WTC11 (cell line): Measurements from ENCODE around the gene RPL10. TPM values are rescaled to one million over a fixed set of nuclear protein-coding genes. Genes with fewer than 3 reads are reported as not detected.

Source experiments
- ATAC-seq: fragments of 200-7000 bp; cut with Tn5 transposase; 2 replicates; pipeline ENCODE4 v1.10.0; 2021; ENCODE audit warnings: mild to moderate bottlenecking, moderate library complexity
- CTCF ChIA-PET: fragments of 300-600 bp; sonication (Branson Sonifier 250); formaldehyde crosslinking; loops from one replicate; lab custom pipeline; 2021; ENCODE audit warnings: antibody characterized with exemption; lab: Charles Lee
- POLR2A ChIA-PET: fragments of 350-600 bp; sonication (Branson Sonifier 250); formaldehyde crosslinking; loops from one replicate; lab custom pipeline; 2021; ENCODE audit warnings: antibody characterized with exemption; lab: Charles Lee
- DNase-seq: peaks from one replicate; pipeline ENCODE4 v3.0.0; 2021; ENCODE audit warnings: low spot score
- H3K27ac Mint-ChIP-seq: 2 replicates; pipeline ENCODE4 v1.8.0; 2021; ENCODE audit warnings: mixed read lengths
- H3K27me3 Mint-ChIP-seq: 2 replicates; pipeline ENCODE4 v1.8.0; 2021; ENCODE audit warnings: low read depth, mild to moderate bottlenecking, moderate library complexity, mixed read lengths
- H3K36me3 Mint-ChIP-seq: 2 replicates; pipeline ENCODE4 v1.8.0; 2021; ENCODE audit warnings: mixed read lengths
- H3K4me1 Mint-ChIP-seq: 2 replicates; pipeline ENCODE4 v1.8.0; 2022; ENCODE audit warnings: mixed read lengths
- H3K4me3 Mint-ChIP-seq: 2 replicates; pipeline ENCODE4 v1.8.0; 2021; ENCODE audit warnings: mild to moderate bottlenecking, moderate library complexity, mixed read lengths
- H3K9me3 Mint-ChIP-seq: 2 replicates; pipeline ENCODE4 v1.8.0; 2021; ENCODE audit warnings: mixed read lengths
- AR ChIP-seq: fragments of 250-450 bp; sonication (Bioruptor Pico); IDR thresholded peaks from 2 replicates; pipeline ENCODE4 v1.9.0; 2021; ENCODE audit warnings: mild to moderate bottlenecking
- ATF1 ChIP-seq: sonication (generic); formaldehyde crosslinking; IDR thresholded peaks from 2 replicates; pipeline ENCODE4 v1.8.1; 2023; ENCODE audit warnings: mild to moderate bottlenecking, moderate library complexity, missing genetic modification reagents
- CDX4 ChIP-seq: fragments of 250-450 bp; sonication (Bioruptor Pico); IDR thresholded peaks from 2 replicates; pipeline ENCODE4 v1.9.0; 2021; ENCODE audit warnings: moderate library complexity, mild to moderate bottlenecking, inconsistent platforms, borderline replicate concordance
- E2F1 ChIP-seq: sonication (generic); formaldehyde crosslinking; IDR thresholded peaks from 2 replicates; pipeline ENCODE4 v1.8.0; 2022; ENCODE audit warnings: mild to moderate bottlenecking, missing genetic modification reagents
- ELF4 ChIP-seq: sonication (generic); formaldehyde crosslinking; IDR thresholded peaks from 2 replicates; pipeline ENCODE4 v1.8.1; 2022; ENCODE audit warnings: low read depth, mild to moderate bottlenecking, moderate library complexity, missing genetic modification reagents
- ERG ChIP-seq: fragments of 250-450 bp; sonication (Bioruptor Pico); IDR thresholded peaks from 2 replicates; pipeline ENCODE4 v1.8.0; 2021; ENCODE audit warnings: mild to moderate bottlenecking
- GTF2I ChIP-seq: fragments of 250-450 bp; sonication (Bioruptor Pico); conservative IDR thresholded peaks from 2 replicates; pipeline ENCODE4 v1.4.0; 2021; ENCODE audit warnings: mild to moderate bottlenecking
- MLX ChIP-seq: sonication (generic); formaldehyde crosslinking; IDR thresholded peaks from 2 replicates; pipeline ENCODE4 v1.8.1; 2023; ENCODE audit warnings: mild to moderate bottlenecking, missing genetic modification reagents, moderate library complexity
- NFYB ChIP-seq: sonication (generic); formaldehyde crosslinking; conservative IDR thresholded peaks from 2 replicates; pipeline ENCODE4 v1.8.0; 2022; ENCODE audit warnings: low read depth, missing genetic modification reagents
- PRDM15 ChIP-seq: sonication (generic); formaldehyde crosslinking; IDR thresholded peaks from 2 replicates; pipeline ENCODE4 v1.8.0; 2022; ENCODE audit warnings: missing genetic modification reagents
- SMAD3 ChIP-seq: sonication (generic); formaldehyde crosslinking; IDR thresholded peaks from 2 replicates; pipeline ENCODE4 v1.8.0; 2022; ENCODE audit warnings: missing genetic modification reagents, mild to moderate bottlenecking, borderline replicate concordance
- SOX15 ChIP-seq: fragments of 250-450 bp; sonication (Bioruptor Pico); IDR thresholded peaks from 2 replicates; pipeline ENCODE4 v1.9.0; 2021; ENCODE audit warnings: mild to moderate bottlenecking
- USF1 ChIP-seq: sonication (generic); formaldehyde crosslinking; IDR thresholded peaks from 2 replicates; pipeline ENCODE4 v1.8.0; 2022; ENCODE audit warnings: mild to moderate bottlenecking, missing genetic modification reagents
- ZMAT4 ChIP-seq: fragments of 250-450 bp; sonication (Bioruptor Pico); IDR thresholded peaks from 2 replicates; pipeline ENCODE4 v1.9.0; 2021; ENCODE audit warnings: mild to moderate bottlenecking
- ZNF138 ChIP-seq: sonication (generic); formaldehyde crosslinking; conservative IDR thresholded peaks from 2 replicates; pipeline ENCODE4 v1.8.1; 2022; ENCODE audit warnings: mild to moderate bottlenecking, moderate library complexity, missing genetic modification reagents
- ZNF219 ChIP-seq: sonication (generic); formaldehyde crosslinking; IDR thresholded peaks from 2 replicates; pipeline ENCODE4 v1.8.0; 2023; ENCODE audit warnings: missing genetic modification reagents, mild to moderate bottlenecking, borderline replicate concordance
- ZNF232 ChIP-seq: sonication (generic); formaldehyde crosslinking; IDR thresholded peaks from 2 replicates; pipeline ENCODE4 v1.8.0; 2022; ENCODE audit warnings: mild to moderate bottlenecking, missing genetic modification reagents
- ZNF317 ChIP-seq: sonication (generic); formaldehyde crosslinking; IDR thresholded peaks from 2 replicates; pipeline ENCODE4 v1.8.1; 2023; ENCODE audit warnings: low read depth, mild to moderate bottlenecking, moderate library complexity, missing genetic modification reagents, borderline replicate concordance
- ZNF423 ChIP-seq: fragments of 250-450 bp; sonication (Bioruptor Pico); IDR thresholded peaks from 2 replicates; pipeline ENCODE4 v2.1.2; 2022; ENCODE audit warnings: mild to moderate bottlenecking, moderate library complexity
- ZNF512 ChIP-seq: sonication (generic); formaldehyde crosslinking; IDR thresholded peaks from 2 replicates; pipeline ENCODE4 v1.8.1; 2022; ENCODE audit warnings: missing genetic modification reagents, borderline replicate concordance
- total RNA-seq: library from RNA; stranded (reverse); gene quantifications from 3 replicates; pipeline ENCODE4 v1.2.3, GENCODE V29; 2021

The RPL10 gene
- total RNA-seq, 1 experiment from 2014 or later, result 2,241 TPM

GRCh38 chrX:154428176-154429171 lies 30.3 kb downstream of the RPL10 start, which contains the start of gene ATP6AP1 (continued):
- TF ChIP-seq ZNF138 (no peak), CDX4 (CRISPR knock-in tag) (no peak), ZMAT4 (CRISPR knock-in tag) (no peak), ZNF317 (CRISPR knock-in tag) (no peak), MLX (CRISPR knock-in tag) (no peak), ZNF232 (CRISPR knock-in tag) (no peak), PRDM15 (CRISPR knock-in tag) (no peak), SOX15 (CRISPR knock-in tag) (no peak), GTF2I (CRISPR knock-in tag) (0 out of 2 replicates have a peak, but pooled peaks have one; percentile 45), E2F1 (no peak), ATF1 (CRISPR knock-in tag) (no peak), ERG (CRISPR knock-in tag) (no peak), SMAD3 (no peak)

- no peaks in the 10 kb centered on the region for H3K27me3 Mint-ChIP-seq
- ATAC-seq, result no peak
- H3K4me1 Mint-ChIP-seq, result peaks cover 17% of the 10 kb centered on the region
- H3K27ac Mint-ChIP-seq, result no peak overlapping the region
- ChIA-PET CTCF (no interaction called here), POLR2A (interaction anchor here (1.0 kb wide), 1 partner anchor 32 kb away, joined by 3 read pairs; no protein-coding TSS in a partner anchor)
- H3K36me3 Mint-ChIP-seq, result peaks cover 10% of the 10 kb centered on the region; the same call in 1 of the 2 replicates
- H3K4me3 Mint-ChIP-seq, result peak overlapping the region; percentile 65
- H3K9me3 Mint-ChIP-seq, result no peaks in the 10 kb centered on the region
- DNase-seq, result no peak
- TF ChIP-seq ZNF423 (no peak), NFYB (no peak), USF1 (no peak), ELF4 (CRISPR knock-in tag) (no peak), AR (no peak), ZNF219 (CRISPR knock-in tag) (no peak), ZNF512 (CRISPR knock-in tag) (no peak)
Observed at GRCh38 chrX:154429711-154430110, 31.5 kb downstream of the RPL10 start.
